HG02884 (cell line): Measurements from ENCODE around the gene TOP2B.
A peak's percentile ranks its signal among the peaks of the same experiment; 100 is the strongest.

Source experiments
- ATAC-seq: cut with Tn5 transposase; IDR thresholded peaks from one replicate; pipeline ENCODE4 v1.9.1; 2021; ENCODE audit warnings: mild to moderate bottlenecking, moderate library complexity; ENCODE audit not compliant: unreplicated experiment

The TOP2B gene

GRCh38 chr3:25619382-25619781, 45.3 kb downstream of the TOP2B start:
- ATAC-seq, result no peak

GRCh38 chr3:25618028-25618427, 46.7 kb downstream of the TOP2B start:
- ATAC-seq, result no peak

- ATAC-seq, result no peak
These were observed 53.5 kb downstream of the TOP2B start for GRCh38 chr3:25611193-25611592.

GRCh38 chr3:25610779-25611178, 53.9 kb downstream of the TOP2B start:
- no peak for ATAC-seq

- ATAC-seq, result no peak
These were observed 54.5 kb downstream of the TOP2B start for GRCh38 chr3:25610167-25610566.

GRCh38 chr3:25604107-25604805, 60.5 kb downstream of the TOP2B start:
- ATAC-seq, result no peak

- ATAC-seq, result no peak
These were observed 61.0 kb downstream of the TOP2B start for GRCh38 chr3:25603703-25604102.

GRCh38 chr3:25597535-25598101, 67.1 kb downstream of the TOP2B start:
- no peak for ATAC-seq

- peak; percentile 45 for ATAC-seq
These were observed 70.7 kb downstream of the TOP2B start for GRCh38 chr3:25594007-25594502.

GRCh38 chr3:25593001-25593400, 71.7 kb downstream of the TOP2B start:
- no peak for ATAC-seq

GRCh38 chr3:25592510-25592968, 72.2 kb downstream of the TOP2B start:
- no peak for ATAC-seq

GRCh38 chr3:25589783-25590258, 74.9 kb downstream of the TOP2B start:
- no peak for ATAC-seq

- ATAC-seq, result no peak
These were observed 75.5 kb downstream of the TOP2B start for GRCh38 chr3:25589104-25589782.

- no peak for ATAC-seq
These were observed 76.1 kb downstream of the TOP2B start for GRCh38 chr3:25588441-25589103.

GRCh38 chr3:25587975-25588374, 76.7 kb downstream of the TOP2B start:
- ATAC-seq, result no peak

GRCh38 chr3:25587526-25587925, 77.2 kb downstream of the TOP2B start:
- ATAC-seq, result no peak

- no peak for ATAC-seq
These were observed 77.6 kb downstream of the TOP2B start for GRCh38 chr3:25587094-25587493.

- ATAC-seq, result no peak
These were observed 78.2 kb downstream of the TOP2B start for GRCh38 chr3:25586553-25586952.

GRCh38 chr3:25586167-25586505, 78.6 kb downstream of the TOP2B start:
- no peak for ATAC-seq

GRCh38 chr3:25585361-25586166, 79.1 kb downstream of the TOP2B start:
- no peak for ATAC-seq
